ENCODE measurements around the gene MYO5A.

The MYO5A gene

DNA sequence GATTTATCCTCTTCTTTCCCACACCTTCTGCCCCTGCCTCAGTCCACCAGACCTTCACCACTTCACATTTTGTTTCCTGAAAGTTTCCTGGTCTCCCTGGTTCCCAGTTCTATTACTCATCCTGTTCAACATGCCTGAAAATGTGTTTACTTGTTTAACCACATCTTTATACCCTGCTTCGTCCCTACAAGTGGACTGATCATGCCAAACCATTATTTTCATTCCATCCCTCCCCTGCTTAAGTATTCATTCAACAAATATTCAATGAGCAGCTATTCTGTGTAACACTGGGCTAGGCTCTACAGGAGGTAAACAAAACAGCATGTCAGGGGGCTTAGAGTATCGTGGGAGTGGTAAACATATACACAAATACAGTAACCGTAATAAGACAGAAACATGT is 5.5 kb downstream of the MYO5A start:
- DNase-seq (ENCODE audit: extremely low spot score): no peak
- CTCF ChIA-PET: no interaction called here
- TF ChIP-seq ZNF384 (IDR thresholded peaks at IDR 0.05) (no peak), HDGF (IDR thresholded peaks at IDR 0.05; ENCODE audit: borderline replicate concordance) (no peak), CTBP1 (IDR thresholded peaks at IDR 0.05; ENCODE audit: borderline replicate concordance) (no peak), ELF4 (IDR thresholded peaks at IDR 0.05) (no peak), SUZ12 (IDR thresholded peaks at IDR 0.05) (no peak), LEF1 (IDR thresholded peaks at IDR 0.05; ENCODE audit: borderline replicate concordance) (no peak), NFRKB (IDR thresholded peaks at IDR 0.05) (no peak), SP1 (IDR thresholded peaks at IDR 0.05) (no peak), BHLHE40 (IDR thresholded peaks at IDR 0.05; ENCODE audit: borderline replicate concordance) (no peak), TARDBP (IDR thresholded peaks at IDR 0.05) (no peak), FOXM1 (IDR thresholded peaks at IDR 0.05; ENCODE audit: borderline replicate concordance) (no peak)
- TF ChIP-seq, protein P1, sequence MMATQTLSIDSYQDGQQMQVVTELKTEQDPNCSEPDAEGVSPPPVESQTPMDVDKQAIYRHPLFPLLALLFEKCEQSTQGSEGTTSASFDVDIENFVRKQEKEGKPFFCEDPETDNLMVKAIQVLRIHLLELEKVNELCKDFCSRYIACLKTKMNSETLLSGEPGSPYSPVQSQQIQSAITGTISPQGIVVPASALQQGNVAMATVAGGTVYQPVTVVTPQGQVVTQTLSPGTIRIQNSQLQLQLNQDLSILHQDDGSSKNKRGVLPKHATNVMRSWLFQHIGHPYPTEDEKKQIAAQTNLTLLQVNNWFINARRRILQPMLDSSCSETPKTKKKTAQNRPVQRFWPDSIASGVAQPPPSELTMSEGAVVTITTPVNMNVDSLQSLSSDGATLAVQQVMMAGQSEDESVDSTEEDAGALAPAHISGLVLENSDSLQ (IDR thresholded peaks at IDR 0.05): no peak
- POLR2A ChIA-PET: interaction anchor here (0.7 kb wide), 1 partner anchor 107 kb away, joined by 3 read pairs; no protein-coding TSS in a partner anchor

- TF ChIP-seq BHLHE40 (IDR thresholded peaks at IDR 0.05; ENCODE audit: borderline replicate concordance) (no peak), FOXK2 (IDR thresholded peaks at IDR 0.05) (no peak), TARDBP (IDR thresholded peaks at IDR 0.05) (no peak), FOXM1 (IDR thresholded peaks at IDR 0.05; ENCODE audit: borderline replicate concordance) (no peak), SUZ12 (IDR thresholded peaks at IDR 0.05) (no peak), L3MBTL2 (conservative IDR thresholded peaks at IDR 0.05) (no peak), ZNF384 (IDR thresholded peaks at IDR 0.05) (no peak), SP1 (IDR thresholded peaks at IDR 0.05) (no peak), LEF1 (IDR thresholded peaks at IDR 0.05; ENCODE audit: borderline replicate concordance) (no peak), NFRKB (IDR thresholded peaks at IDR 0.05) (no peak), CTBP1 (IDR thresholded peaks at IDR 0.05; ENCODE audit: borderline replicate concordance) (no peak), ARNT (IDR thresholded peaks at IDR 0.05) (no peak), HDGF (IDR thresholded peaks at IDR 0.05; ENCODE audit: borderline replicate concordance) (no peak), ELF4 (IDR thresholded peaks at IDR 0.05) (no peak), FOXA1 (IDR thresholded peaks at IDR 0.05) (no peak)
- TF ChIP-seq, protein P1 (IDR thresholded peaks at IDR 0.05): no peak
- no peak for DNase-seq (ENCODE audit: extremely low spot score)
- ChIA-PET POLR2A (no interaction called here), CTCF (no interaction called here)
Observed at GRCh38 chr15:52521682-52522081, 7.0 kb downstream of the MYO5A start.

DNA sequence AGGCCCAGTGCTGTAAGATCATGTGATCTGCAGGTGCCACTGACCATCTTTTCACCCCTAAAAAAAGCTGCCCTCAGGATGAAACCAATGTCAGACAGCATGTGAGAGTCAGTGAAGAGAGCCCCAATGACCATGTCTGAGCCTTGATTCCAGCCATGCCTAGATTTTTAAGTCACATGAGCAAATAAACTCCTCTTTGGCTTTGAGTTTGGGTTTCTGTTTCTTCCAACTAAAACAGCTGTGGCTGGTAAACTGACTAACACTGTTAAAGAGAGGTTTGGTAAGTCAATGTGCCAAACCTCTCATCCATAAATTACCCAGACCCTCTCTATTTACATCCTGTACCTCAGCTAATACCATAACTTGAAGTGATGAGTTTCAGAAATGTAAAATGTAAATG is 8.3 kb downstream of the MYO5A start:
- TF ChIP-seq NFRKB (IDR thresholded peaks at IDR 0.05): no peak
- no peak for TF ChIP-seq FOXA1 (IDR thresholded peaks at IDR 0.05)
- TF ChIP-seq SUZ12 (IDR thresholded peaks at IDR 0.05): no peak
- TF ChIP-seq FOXK2 (IDR thresholded peaks at IDR 0.05): no peak
- no peak for TF ChIP-seq ARNT (IDR thresholded peaks at IDR 0.05)
- TF ChIP-seq LEF1 (IDR thresholded peaks at IDR 0.05; ENCODE audit: borderline replicate concordance): no peak
- no peak for TF ChIP-seq SP1 (IDR thresholded peaks at IDR 0.05)
- no peak for TF ChIP-seq TARDBP (IDR thresholded peaks at IDR 0.05)
- no peak for TF ChIP-seq FOXM1 (IDR thresholded peaks at IDR 0.05; ENCODE audit: borderline replicate concordance)
- no peak for TF ChIP-seq ZNF384 (IDR thresholded peaks at IDR 0.05)
- TF ChIP-seq, protein P1 (IDR thresholded peaks at IDR 0.05): no peak
- no peak for TF ChIP-seq BHLHE40 (IDR thresholded peaks at IDR 0.05; ENCODE audit: borderline replicate concordance)
- no peak for TF ChIP-seq L3MBTL2 (conservative IDR thresholded peaks at IDR 0.05)
- TF ChIP-seq HDGF (IDR thresholded peaks at IDR 0.05; ENCODE audit: borderline replicate concordance): no peak
- TF ChIP-seq ELF4 (IDR thresholded peaks at IDR 0.05): no peak
- ChIA-PET POLR2A (no interaction called here), CTCF (no interaction called here)
- no peak for DNase-seq (ENCODE audit: extremely low spot score)

DNA sequence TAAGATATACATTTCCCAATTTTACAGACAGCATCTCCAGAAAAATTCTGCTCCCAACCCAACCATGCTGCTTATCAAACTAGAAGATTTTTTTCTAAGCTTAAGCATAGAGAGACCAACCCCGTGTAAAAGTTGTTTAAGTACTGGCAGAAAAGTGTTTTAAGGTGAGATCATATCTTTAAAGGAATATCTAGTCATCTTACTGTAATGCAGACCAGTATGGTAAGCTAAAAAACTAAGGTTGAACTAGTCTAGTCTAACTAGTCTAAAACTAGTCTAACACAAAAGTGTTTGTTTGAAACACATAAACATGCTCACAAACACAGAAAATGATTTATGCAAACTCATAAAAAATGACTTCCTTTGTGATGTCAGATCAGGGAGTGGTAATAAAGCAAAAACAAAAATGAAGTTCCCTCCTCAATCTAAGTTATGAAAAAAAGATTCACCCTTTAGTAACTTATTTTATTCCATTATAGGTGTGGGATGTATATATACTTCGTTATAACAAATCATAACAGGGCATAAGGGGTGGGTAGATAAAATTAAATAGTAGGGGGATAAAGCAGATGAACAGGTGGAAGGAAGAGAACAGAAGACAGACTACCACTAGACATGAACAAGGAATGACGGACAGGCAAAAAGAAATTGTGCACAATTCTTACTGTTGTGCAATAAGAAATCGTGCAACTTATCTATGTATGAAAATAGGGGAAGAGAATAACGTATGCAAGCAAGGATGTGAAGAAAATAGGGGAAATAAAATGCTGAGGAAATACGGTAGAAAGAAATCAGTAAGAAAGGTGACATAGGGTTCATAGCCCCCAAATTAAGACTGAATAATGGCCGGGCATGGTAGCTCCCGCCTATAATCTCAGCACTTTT is 10.0 kb downstream of the MYO5A start:
- POLR2A ChIA-PET: interaction anchor here (1.2 kb wide), 1 partner anchor 9 kb away, joined by 3 read pairs; no protein-coding TSS in a partner anchor
- TF ChIP-seq L3MBTL2 (conservative IDR thresholded peaks at IDR 0.05): no peak
- TF ChIP-seq TARDBP (IDR thresholded peaks at IDR 0.05): no peak
- CTCF ChIA-PET: no interaction called here
- DNase-seq (ENCODE audit: extremely low spot score): no peak

DNA sequence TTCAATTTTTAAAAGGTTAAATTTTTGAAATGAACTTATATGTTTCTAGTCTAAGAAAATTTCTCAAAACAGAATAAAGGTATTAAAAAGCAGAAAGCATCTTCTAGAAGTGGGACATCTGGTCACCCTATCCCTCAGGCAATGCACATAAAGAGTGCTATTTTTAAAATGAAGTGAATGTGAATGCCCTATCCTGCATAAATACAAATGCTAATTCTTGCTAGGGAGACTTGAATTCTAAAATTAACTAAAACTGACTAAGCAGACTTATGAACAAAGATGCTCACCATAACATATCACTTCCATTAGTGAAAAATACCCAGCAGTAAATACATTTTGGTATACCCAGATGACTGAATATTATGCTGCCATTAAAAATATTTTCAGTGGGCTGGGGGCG is 11.7 kb downstream of the MYO5A start:
- ChIA-PET POLR2A (no interaction called here), CTCF (no interaction called here)
- no peak for DNase-seq (ENCODE audit: extremely low spot score)
- TF ChIP-seq ELF4 (IDR thresholded peaks at IDR 0.05) (no peak), CTBP1 (IDR thresholded peaks at IDR 0.05; ENCODE audit: borderline replicate concordance) (no peak), SP1 (IDR thresholded peaks at IDR 0.05) (no peak)

DNA sequence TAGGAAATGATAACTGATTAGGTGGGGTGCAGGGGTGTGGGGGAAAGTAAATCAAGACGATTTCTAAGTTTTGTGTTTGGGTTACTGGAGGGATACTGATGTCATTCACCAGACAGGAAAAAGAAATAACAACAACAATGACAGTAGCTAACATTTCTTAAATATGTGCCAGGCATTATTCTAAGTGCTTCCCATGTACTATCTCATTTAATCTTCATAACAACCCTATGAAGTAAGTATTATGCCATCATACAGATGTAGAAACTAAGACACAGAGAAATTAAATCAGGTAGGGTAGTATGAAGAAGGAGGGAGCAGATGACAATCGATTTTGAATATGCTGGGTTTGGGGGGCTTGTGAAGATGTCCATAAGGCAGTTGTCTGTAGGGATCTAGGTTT is 13.3 kb downstream of the MYO5A start:
- ChIA-PET CTCF (no interaction called here), POLR2A (no interaction called here)
- TF ChIP-seq FOXK2 (IDR thresholded peaks at IDR 0.05) (no peak), FOXM1 (IDR thresholded peaks at IDR 0.05; ENCODE audit: borderline replicate concordance) (no peak), NFRKB (IDR thresholded peaks at IDR 0.05) (no peak), LEF1 (IDR thresholded peaks at IDR 0.05; ENCODE audit: borderline replicate concordance) (no peak), TARDBP (IDR thresholded peaks at IDR 0.05) (no peak), CTBP1 (IDR thresholded peaks at IDR 0.05; ENCODE audit: borderline replicate concordance) (no peak), SUZ12 (IDR thresholded peaks at IDR 0.05) (no peak), ZNF384 (IDR thresholded peaks at IDR 0.05) (no peak), FOXA1 (IDR thresholded peaks at IDR 0.05) (no peak), ARNT (IDR thresholded peaks at IDR 0.05) (no peak), ELF4 (IDR thresholded peaks at IDR 0.05) (no peak), HDGF (IDR thresholded peaks at IDR 0.05; ENCODE audit: borderline replicate concordance) (no peak), BHLHE40 (IDR thresholded peaks at IDR 0.05; ENCODE audit: borderline replicate concordance) (no peak), SP1 (IDR thresholded peaks at IDR 0.05) (no peak), L3MBTL2 (conservative IDR thresholded peaks at IDR 0.05) (no peak)
- TF ChIP-seq, protein P1 (IDR thresholded peaks at IDR 0.05): no peak
- no peak for DNase-seq (ENCODE audit: extremely low spot score)
